Panc1 (cell line): ENCODE results near the gene SCAF1.

Source experiments
- POLR2AphosphoS5 ChIP-seq: IDR thresholded peaks from 2 replicates; pipeline ENCODE4 v1.6.1; 2012; ENCODE audit warnings: mild to moderate bottlenecking, low read depth, low read length, moderate library complexity
- TF ChIP-seq, protein P1 (sequence below): fragments of 450-650 bp; IDR thresholded peaks from 2 replicates; pipeline ENCODE4 v1.5.1; 2017; ENCODE audit warnings: mild to moderate bottlenecking
- TF ChIP-seq, protein P2 (sequence below), 2 experiments: IDR thresholded peaks; 2 replicates each; pipeline ENCODE4 v1.6.1; 2011 to 2012; ENCODE audit warnings: low read depth in 2 of 2, control low read depth in 1 of 2, low read length in 1 of 2, mild to moderate bottlenecking in 1 of 2, moderate library complexity in 1 of 2; ENCODE audit not compliant: insufficient read depth in 1 of 2

DNA sequence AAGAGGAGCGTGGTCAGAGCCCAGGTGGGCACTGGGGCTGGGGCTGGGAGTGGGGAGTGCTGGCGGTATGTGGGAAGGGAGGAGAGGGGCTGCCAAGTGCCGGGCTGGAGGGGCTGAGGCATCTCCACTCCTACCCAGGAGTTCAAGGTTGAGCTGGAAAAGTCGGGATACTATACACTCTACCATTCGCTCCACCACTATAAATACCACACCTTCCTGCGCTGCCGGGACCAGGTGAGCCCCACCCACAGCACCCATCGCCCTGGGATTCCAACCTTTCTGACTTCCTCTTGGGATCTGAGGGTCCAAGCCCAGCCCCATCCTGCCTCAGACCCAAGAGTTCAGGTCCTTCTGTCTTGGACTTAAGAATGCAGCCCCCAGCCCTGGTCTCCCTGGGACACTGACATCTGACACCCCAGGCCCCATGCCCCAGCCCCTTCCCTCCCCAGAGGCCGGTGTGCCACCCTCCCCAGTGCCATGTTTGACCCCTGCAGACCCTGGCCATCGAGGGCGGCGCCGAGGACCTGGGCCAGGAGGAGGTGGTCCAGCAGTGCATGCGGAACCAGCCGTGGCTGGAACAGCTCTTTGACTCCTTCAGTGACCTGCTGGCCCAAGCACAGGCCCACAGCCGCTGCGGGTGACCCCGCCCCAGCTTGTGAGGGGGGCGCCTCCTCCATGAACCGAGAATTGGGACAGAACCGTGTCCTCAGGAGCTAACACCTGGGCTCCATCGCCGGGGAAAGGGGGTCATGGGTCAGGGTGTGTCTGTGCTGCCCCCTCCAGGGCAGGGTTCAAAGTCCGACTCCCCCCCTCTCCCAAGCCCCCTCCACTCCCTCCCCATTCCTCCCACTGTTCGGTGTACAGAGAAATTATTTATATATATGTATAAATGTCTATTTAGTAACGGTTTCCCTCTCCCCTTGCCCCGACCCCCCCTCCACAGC is 16.8 kb upstream of the SCAF1 start:
- TF ChIP-seq, protein P1, sequence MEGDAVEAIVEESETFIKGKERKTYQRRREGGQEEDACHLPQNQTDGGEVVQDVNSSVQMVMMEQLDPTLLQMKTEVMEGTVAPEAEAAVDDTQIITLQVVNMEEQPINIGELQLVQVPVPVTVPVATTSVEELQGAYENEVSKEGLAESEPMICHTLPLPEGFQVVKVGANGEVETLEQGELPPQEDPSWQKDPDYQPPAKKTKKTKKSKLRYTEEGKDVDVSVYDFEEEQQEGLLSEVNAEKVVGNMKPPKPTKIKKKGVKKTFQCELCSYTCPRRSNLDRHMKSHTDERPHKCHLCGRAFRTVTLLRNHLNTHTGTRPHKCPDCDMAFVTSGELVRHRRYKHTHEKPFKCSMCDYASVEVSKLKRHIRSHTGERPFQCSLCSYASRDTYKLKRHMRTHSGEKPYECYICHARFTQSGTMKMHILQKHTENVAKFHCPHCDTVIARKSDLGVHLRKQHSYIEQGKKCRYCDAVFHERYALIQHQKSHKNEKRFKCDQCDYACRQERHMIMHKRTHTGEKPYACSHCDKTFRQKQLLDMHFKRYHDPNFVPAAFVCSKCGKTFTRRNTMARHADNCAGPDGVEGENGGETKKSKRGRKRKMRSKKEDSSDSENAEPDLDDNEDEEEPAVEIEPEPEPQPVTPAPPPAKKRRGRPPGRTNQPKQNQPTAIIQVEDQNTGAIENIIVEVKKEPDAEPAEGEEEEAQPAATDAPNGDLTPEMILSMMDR: no peak
- TF ChIP-seq, protein P2, sequence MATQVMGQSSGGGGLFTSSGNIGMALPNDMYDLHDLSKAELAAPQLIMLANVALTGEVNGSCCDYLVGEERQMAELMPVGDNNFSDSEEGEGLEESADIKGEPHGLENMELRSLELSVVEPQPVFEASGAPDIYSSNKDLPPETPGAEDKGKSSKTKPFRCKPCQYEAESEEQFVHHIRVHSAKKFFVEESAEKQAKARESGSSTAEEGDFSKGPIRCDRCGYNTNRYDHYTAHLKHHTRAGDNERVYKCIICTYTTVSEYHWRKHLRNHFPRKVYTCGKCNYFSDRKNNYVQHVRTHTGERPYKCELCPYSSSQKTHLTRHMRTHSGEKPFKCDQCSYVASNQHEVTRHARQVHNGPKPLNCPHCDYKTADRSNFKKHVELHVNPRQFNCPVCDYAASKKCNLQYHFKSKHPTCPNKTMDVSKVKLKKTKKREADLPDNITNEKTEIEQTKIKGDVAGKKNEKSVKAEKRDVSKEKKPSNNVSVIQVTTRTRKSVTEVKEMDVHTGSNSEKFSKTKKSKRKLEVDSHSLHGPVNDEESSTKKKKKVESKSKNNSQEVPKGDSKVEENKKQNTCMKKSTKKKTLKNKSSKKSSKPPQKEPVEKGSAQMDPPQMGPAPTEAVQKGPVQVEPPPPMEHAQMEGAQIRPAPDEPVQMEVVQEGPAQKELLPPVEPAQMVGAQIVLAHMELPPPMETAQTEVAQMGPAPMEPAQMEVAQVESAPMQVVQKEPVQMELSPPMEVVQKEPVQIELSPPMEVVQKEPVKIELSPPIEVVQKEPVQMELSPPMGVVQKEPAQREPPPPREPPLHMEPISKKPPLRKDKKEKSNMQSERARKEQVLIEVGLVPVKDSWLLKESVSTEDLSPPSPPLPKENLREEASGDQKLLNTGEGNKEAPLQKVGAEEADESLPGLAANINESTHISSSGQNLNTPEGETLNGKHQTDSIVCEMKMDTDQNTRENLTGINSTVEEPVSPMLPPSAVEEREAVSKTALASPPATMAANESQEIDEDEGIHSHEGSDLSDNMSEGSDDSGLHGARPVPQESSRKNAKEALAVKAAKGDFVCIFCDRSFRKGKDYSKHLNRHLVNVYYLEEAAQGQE (IDR thresholded peaks at IDR 0.05; ENCODE audit: insufficient read depth in 1 of 2, low read depth in 2 of 2, low read length in 1 of 2): no peak
- TF ChIP-seq POLR2AphosphoS5: no peak
